ENCODE results near the gene LEMD2. TPM values are rescaled to one million over a fixed set of nuclear protein-coding genes. Genes with fewer than 3 reads are reported as not detected.

The LEMD2 gene
- total and polyA plus RNA-seq, 2 donors (not counting 3 experiments of a cell fraction or from before 2014, with no cell fraction given) = 61.1 to 81.8 TPM

DNA sequence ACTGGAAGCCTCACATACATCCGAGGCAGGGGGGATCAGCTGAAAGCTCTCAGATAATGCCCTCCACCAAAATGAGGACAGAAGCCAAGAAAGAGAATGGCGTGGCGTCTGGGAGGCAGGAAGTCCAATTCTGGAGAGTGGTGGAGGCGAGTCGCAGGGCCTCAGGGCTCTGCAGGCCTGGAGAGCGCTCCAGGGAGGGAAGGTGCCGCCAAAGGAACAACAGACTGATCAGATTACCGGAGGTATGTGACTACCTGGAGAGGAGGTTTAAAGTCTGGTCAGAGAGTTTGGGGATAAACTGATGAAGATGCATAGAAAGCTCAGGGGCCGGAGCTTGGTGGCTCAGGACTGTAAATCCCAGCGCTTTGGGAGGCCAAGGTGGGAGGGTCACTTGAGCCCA, 31.0 kb downstream of the LEMD2 start:
- Histone ChIP-seq H3K36me3 (ENCODE audit: control insufficient read depth in 2 of 2, extremely low read depth in 1 of 2, insufficient read depth in 2 of 2, low read length in 2 of 2) (no peaks in the 10 kb centered on the region), H3K27me3 (ENCODE audit: control insufficient read depth in 2 of 2, insufficient read depth in 2 of 2, low read length in 2 of 2) (no peaks in the 10 kb centered on the region), H3K4me1 (ENCODE audit: control insufficient read depth, extremely low read depth, insufficient read depth, low read length) (no peaks in the 10 kb centered on the region), H3K4me3 (replicated peaks in 1 of 3; ENCODE audit: insufficient read depth in 1 of 3, low read depth in 1 of 3, low read length in 3 of 3) (no peak overlapping the region), H3K9me3 (replicated peaks; ENCODE audit: control insufficient read depth, insufficient read depth, low read length) (no peaks in the 10 kb centered on the region), H4K20me1 (replicated peaks; ENCODE audit: control insufficient read depth, extremely low read depth, insufficient read depth, low read length) (no peaks in the 10 kb centered on the region), H3K9me1 (replicated peaks; ENCODE audit: control insufficient read depth, extremely low read depth, insufficient read depth, low read length) (no peaks in the 10 kb centered on the region), H3K4me2 (ENCODE audit: insufficient read depth, low read length) (no peak overlapping the region), H3K9ac (replicated peaks; ENCODE audit: extremely low read depth, insufficient read depth, low read length) (no peak overlapping the region), H3K27ac (ENCODE audit: insufficient read depth, low read depth, low read length) (no peak overlapping the region), H3K79me2 (ENCODE audit: control insufficient read depth, insufficient read depth, low read length) (no peaks in the 10 kb centered on the region), H2AFZ (ENCODE audit: low read depth, low read length) (no peak overlapping the region)
- ChIA-PET POLR2A (no interaction called here), CTCF (interaction anchor here (1.5 to 1.9 kb wide), 2 partner anchors 270 to 297 kb away, joined by 3 to 4 read pairs; no protein-coding TSS in a partner anchor)
- DNase-seq (ENCODE audit: low read depth, low spot score) = no peak
- FAIRE-seq = no peak
- dilution Hi-C loops (cut with MboI; ENCODE audit: extremely low pct_ligation_motif_present, low sequenced_read_pairs) = no loop called here
- no peak for TF ChIP-seq GATA2 (IDR thresholded peaks at IDR 0.05; ENCODE audit: insufficient read depth, insufficient read length, low read depth, low read length)
- intact Hi-C loops (cut with micrococcal nuclease) = no loop called here
- BruUV-seq (replicated peaks) = no TSS peak

DNA sequence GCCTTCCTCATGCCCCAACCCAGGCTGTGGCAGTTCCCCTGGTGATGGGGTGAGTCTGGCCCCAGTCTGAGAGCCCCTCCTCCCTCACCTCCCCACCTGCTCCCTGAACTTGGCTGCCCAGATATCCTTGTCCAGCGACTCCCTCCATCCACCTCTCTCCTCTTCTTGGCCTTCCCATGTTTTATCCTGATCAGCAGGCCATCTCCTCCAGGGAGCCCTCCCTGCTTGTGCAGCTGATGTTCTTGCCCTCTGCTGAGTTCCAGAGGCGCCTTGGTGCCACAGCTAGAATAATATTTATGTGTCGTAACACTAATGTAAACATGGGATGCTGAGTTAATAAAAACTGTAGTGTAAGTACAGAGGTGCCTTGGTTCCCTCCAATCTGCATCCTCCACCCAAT, 31.8 kb downstream of the LEMD2 start:
- TF ChIP-seq EZH2 (IDR thresholded peaks at IDR 0.05; ENCODE audit: borderline replicate concordance, low read depth, low read length, severe bottlenecking) (no peak), JUN (IDR thresholded peaks at IDR 0.05; ENCODE audit: borderline replicate concordance, insufficient read depth, insufficient read length, low read depth) (no peak), POLR2A (IDR thresholded peaks at IDR 0.05; ENCODE audit: low read depth, low read length) (no peak), MYC (IDR thresholded peaks at IDR 0.05; ENCODE audit: low read depth, low read length) (no peak), FOS (IDR thresholded peaks at IDR 0.05; ENCODE audit: borderline replicate concordance, insufficient read depth, low read length) (no peak), POLR2AphosphoS5 (IDR thresholded peaks at IDR 0.05; ENCODE audit: insufficient read depth, low read depth, low read length) (no peak), GATA2 (IDR thresholded peaks at IDR 0.05; ENCODE audit: insufficient read depth, insufficient read length, low read depth, low read length) (no peak)
- TF ChIP-seq, protein P1, sequence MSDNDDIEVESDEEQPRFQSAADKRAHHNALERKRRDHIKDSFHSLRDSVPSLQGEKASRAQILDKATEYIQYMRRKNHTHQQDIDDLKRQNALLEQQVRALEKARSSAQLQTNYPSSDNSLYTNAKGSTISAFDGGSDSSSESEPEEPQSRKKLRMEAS (IDR thresholded peaks at IDR 0.05; ENCODE audit: insufficient read depth, insufficient read length) = no peak
- TF ChIP-seq, protein P2, sequence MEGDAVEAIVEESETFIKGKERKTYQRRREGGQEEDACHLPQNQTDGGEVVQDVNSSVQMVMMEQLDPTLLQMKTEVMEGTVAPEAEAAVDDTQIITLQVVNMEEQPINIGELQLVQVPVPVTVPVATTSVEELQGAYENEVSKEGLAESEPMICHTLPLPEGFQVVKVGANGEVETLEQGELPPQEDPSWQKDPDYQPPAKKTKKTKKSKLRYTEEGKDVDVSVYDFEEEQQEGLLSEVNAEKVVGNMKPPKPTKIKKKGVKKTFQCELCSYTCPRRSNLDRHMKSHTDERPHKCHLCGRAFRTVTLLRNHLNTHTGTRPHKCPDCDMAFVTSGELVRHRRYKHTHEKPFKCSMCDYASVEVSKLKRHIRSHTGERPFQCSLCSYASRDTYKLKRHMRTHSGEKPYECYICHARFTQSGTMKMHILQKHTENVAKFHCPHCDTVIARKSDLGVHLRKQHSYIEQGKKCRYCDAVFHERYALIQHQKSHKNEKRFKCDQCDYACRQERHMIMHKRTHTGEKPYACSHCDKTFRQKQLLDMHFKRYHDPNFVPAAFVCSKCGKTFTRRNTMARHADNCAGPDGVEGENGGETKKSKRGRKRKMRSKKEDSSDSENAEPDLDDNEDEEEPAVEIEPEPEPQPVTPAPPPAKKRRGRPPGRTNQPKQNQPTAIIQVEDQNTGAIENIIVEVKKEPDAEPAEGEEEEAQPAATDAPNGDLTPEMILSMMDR (IDR thresholded peaks at IDR 0.05; ENCODE audit: extremely low read depth in 1 of 2, insufficient read depth in 1 of 2, low read depth in 1 of 2, low read length in 2 of 2) = no peak
- DNase-seq (ENCODE audit: low read depth, low spot score) = no peak
- Histone ChIP-seq H3K9ac (replicated peaks; ENCODE audit: extremely low read depth, insufficient read depth, low read length) (no peak overlapping the region), H3K4me1 (ENCODE audit: control insufficient read depth, extremely low read depth, insufficient read depth, low read length) (no peaks in the 10 kb centered on the region), H3K4me3 (replicated peaks in 1 of 3; ENCODE audit: insufficient read depth in 1 of 3, low read depth in 1 of 3, low read length in 3 of 3) (no peak overlapping the region), H3K79me2 (ENCODE audit: control insufficient read depth, insufficient read depth, low read length) (no peaks in the 10 kb centered on the region), H2AFZ (ENCODE audit: low read depth, low read length) (no peak overlapping the region), H3K36me3 (ENCODE audit: control insufficient read depth in 2 of 2, extremely low read depth in 1 of 2, insufficient read depth in 2 of 2, low read length in 2 of 2) (no peaks in the 10 kb centered on the region), H3K4me2 (ENCODE audit: insufficient read depth, low read length) (no peak overlapping the region), H3K9me1 (replicated peaks; ENCODE audit: control insufficient read depth, extremely low read depth, insufficient read depth, low read length) (no peaks in the 10 kb centered on the region), H4K20me1 (replicated peaks; ENCODE audit: control insufficient read depth, extremely low read depth, insufficient read depth, low read length) (no peaks in the 10 kb centered on the region), H3K27me3 (ENCODE audit: control insufficient read depth in 2 of 2, insufficient read depth in 2 of 2, low read length in 2 of 2) (no peaks in the 10 kb centered on the region), H3K9me3 (replicated peaks; ENCODE audit: control insufficient read depth, insufficient read depth, low read length) (no peaks in the 10 kb centered on the region), H3K27ac (ENCODE audit: insufficient read depth, low read depth, low read length) (no peak overlapping the region)
- dilution Hi-C loops (cut with MboI; ENCODE audit: extremely low pct_ligation_motif_present, low sequenced_read_pairs) = no loop called here
- intact Hi-C loops (cut with micrococcal nuclease) = no loop called here
- BruUV-seq (replicated peaks) = no TSS peak
- CTCF ChIA-PET = interaction anchor here (1.9 kb wide), 1 partner anchor 298 kb away, joined by 4 read pairs; no protein-coding TSS in a partner anchor
- FAIRE-seq = no peak
- POLR2A ChIA-PET = no interaction called here
